ENCODE measurements around the gene STX11.

The STX11 gene

DNA sequence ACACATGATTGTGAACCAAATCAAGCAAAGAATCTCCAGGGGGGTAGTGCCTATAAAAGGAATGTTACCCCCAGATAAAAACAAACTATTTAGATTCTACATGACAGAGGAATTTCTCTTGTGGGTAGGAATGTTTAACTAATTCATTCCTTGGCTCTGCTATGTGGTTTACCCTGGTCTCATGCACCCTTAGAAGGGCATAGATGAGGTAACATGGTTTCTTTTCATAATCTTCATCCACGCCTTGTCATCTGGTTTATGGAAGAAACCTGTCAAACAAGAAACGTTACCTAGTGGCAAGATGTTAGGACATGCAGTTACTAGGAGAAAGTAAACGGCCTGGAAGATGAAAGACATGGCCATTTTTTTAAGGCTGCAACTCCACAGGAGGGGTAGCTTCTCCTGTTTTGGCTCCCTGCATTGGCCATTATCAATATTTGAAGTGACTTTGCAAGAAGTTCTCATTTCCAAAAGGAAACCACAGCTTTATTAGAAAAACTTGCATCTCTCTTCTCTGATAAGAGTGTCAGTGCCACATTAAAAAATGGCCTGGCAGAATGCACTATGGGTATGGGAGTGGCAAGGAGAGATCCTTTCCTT lies 45.5 kb downstream of the STX11 start:
- Histone ChIP-seq H3K27ac (ENCODE audit: low read length) (no peak overlapping the region), H3K27me3 (replicated peaks; ENCODE audit: insufficient read depth, low read length) (no peaks in the 10 kb centered on the region)
- no peak for DNase-seq

DNA sequence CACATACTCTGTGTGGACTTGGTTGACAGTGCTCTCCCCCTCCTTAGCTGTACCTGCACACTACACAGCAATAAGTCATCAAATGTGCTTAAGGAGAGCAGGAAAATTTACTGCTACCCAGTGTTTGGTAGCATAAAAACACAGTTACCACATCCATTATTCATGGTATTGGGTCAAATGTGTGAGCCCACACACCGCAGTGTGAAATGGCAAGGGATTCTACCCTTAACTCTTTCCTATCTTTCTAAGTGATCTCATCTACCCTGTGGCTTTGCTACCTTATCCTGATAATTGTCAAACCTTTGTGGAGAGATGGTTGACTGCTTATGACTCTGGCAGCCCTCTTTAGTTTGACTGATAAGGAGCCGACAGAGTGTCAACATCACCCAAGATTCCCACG lies 47.6 kb downstream of the STX11 start:
- H3F3A ChIP-seq (ENCODE audit: insufficient read depth, low read length): no peaks in the 10 kb centered on the region
- TF ChIP-seq EZH2 (optimal IDR thresholded peaks at IDR 0.05; ENCODE audit: low read depth, low read length) (no peak), EZH2phosphoT487 (IDR thresholded peaks at IDR 0.05; ENCODE audit: low read length) (no peak)
- TF ChIP-seq, protein P1, sequence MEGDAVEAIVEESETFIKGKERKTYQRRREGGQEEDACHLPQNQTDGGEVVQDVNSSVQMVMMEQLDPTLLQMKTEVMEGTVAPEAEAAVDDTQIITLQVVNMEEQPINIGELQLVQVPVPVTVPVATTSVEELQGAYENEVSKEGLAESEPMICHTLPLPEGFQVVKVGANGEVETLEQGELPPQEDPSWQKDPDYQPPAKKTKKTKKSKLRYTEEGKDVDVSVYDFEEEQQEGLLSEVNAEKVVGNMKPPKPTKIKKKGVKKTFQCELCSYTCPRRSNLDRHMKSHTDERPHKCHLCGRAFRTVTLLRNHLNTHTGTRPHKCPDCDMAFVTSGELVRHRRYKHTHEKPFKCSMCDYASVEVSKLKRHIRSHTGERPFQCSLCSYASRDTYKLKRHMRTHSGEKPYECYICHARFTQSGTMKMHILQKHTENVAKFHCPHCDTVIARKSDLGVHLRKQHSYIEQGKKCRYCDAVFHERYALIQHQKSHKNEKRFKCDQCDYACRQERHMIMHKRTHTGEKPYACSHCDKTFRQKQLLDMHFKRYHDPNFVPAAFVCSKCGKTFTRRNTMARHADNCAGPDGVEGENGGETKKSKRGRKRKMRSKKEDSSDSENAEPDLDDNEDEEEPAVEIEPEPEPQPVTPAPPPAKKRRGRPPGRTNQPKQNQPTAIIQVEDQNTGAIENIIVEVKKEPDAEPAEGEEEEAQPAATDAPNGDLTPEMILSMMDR (IDR thresholded peaks at IDR 0.05; ENCODE audit: low read length): no peak
- H4K20me1 ChIP-seq (ENCODE audit: insufficient read depth, low read length): no peaks in the 10 kb centered on the region

More for the DNA sequence above, 45.5 kb downstream of the STX11 start:
- Histone ChIP-seq H3K9ac (ENCODE audit: low read length) (no peak overlapping the region), H3K4me3 (ENCODE audit: low read length) (no peak overlapping the region), H3K4me1 (ENCODE audit: low read length) (no peaks in the 10 kb centered on the region), H3K9me2 (replicated peaks; ENCODE audit: insufficient read depth, low read length) (no peaks in the 10 kb centered on the region), H3K79me2 (ENCODE audit: low read length) (no peaks in the 10 kb centered on the region), H3F3A (ENCODE audit: insufficient read depth, low read length) (no peaks in the 10 kb centered on the region), H3K4me2 (ENCODE audit: low read depth, low read length) (no peak overlapping the region), H3K9me3 (replicated peaks; ENCODE audit: insufficient read depth, low read length) (no peaks in the 10 kb centered on the region), H2AFZ (ENCODE audit: low read length) (no peak overlapping the region), H3K36me3 (replicated peaks; ENCODE audit: insufficient read depth, low read length) (no peaks in the 10 kb centered on the region), H4K20me1 (ENCODE audit: insufficient read depth, low read length) (no peaks in the 10 kb centered on the region)
- no peak for TF ChIP-seq EZH2phosphoT487 (IDR thresholded peaks at IDR 0.05; ENCODE audit: low read length)
- TF ChIP-seq EZH2 (optimal IDR thresholded peaks at IDR 0.05; ENCODE audit: low read depth, low read length): no peak
- TF ChIP-seq, protein P1 (IDR thresholded peaks at IDR 0.05; ENCODE audit: low read length): no peak

GRCh38 chr6:144202879-144203468 lies 52.7 kb downstream of the STX11 start:
- Histone ChIP-seq H2AFZ (ENCODE audit: low read length) (no peak overlapping the region), H3K36me3 (replicated peaks; ENCODE audit: insufficient read depth, low read length) (no peaks in the 10 kb centered on the region), H3K27me3 (replicated peaks; ENCODE audit: insufficient read depth, low read length) (no peaks in the 10 kb centered on the region), H3K4me2 (ENCODE audit: low read depth, low read length) (no peak overlapping the region), H3K9me2 (replicated peaks; ENCODE audit: insufficient read depth, low read length) (no peaks in the 10 kb centered on the region), H3K4me1 (ENCODE audit: low read length) (no peaks in the 10 kb centered on the region), H3K79me2 (ENCODE audit: low read length) (no peaks in the 10 kb centered on the region), H3K27ac (ENCODE audit: low read length) (no peak overlapping the region), H3F3A (ENCODE audit: insufficient read depth, low read length) (no peaks in the 10 kb centered on the region), H3K9me3 (replicated peaks; ENCODE audit: insufficient read depth, low read length) (no peaks in the 10 kb centered on the region), H3K4me3 (ENCODE audit: low read length) (no peak overlapping the region), H3K9ac (ENCODE audit: low read length) (no peak overlapping the region), H4K20me1 (ENCODE audit: insufficient read depth, low read length) (no peaks in the 10 kb centered on the region)
- DNase-seq: no peak
- TF ChIP-seq, protein P1 (IDR thresholded peaks at IDR 0.05; ENCODE audit: low read length): no peak
- TF ChIP-seq EZH2 (optimal IDR thresholded peaks at IDR 0.05; ENCODE audit: low read depth, low read length) (no peak), EZH2phosphoT487 (IDR thresholded peaks at IDR 0.05; ENCODE audit: low read length) (no peak)

More for the DNA sequence above, 47.6 kb downstream of the STX11 start:
- Histone ChIP-seq H3K79me2 (ENCODE audit: low read length) (no peaks in the 10 kb centered on the region), H3K4me2 (ENCODE audit: low read depth, low read length) (no peak overlapping the region), H3K4me1 (ENCODE audit: low read length) (no peaks in the 10 kb centered on the region), H3K27me3 (replicated peaks; ENCODE audit: insufficient read depth, low read length) (no peaks in the 10 kb centered on the region), H3K36me3 (replicated peaks; ENCODE audit: insufficient read depth, low read length) (no peaks in the 10 kb centered on the region), H3K4me3 (ENCODE audit: low read length) (no peak overlapping the region), H3K9ac (ENCODE audit: low read length) (no peak overlapping the region), H3K9me3 (replicated peaks; ENCODE audit: insufficient read depth, low read length) (no peaks in the 10 kb centered on the region), H3K9me2 (replicated peaks; ENCODE audit: insufficient read depth, low read length) (no peaks in the 10 kb centered on the region), H3K27ac (ENCODE audit: low read length) (no peak overlapping the region), H2AFZ (ENCODE audit: low read length) (no peak overlapping the region)
- no peak for DNase-seq
